SK-N-SH (cell line): ENCODE measurements around the gene TMEM231. TPM values are rescaled to one million over a fixed set of nuclear protein-coding genes. Genes with fewer than 3 reads are reported as not detected.

ENCODE experiments used
- CTCF ChIA-PET: fragments of 300-600, 350-600 bp; formaldehyde crosslinking; extraction: SDS; loops from one replicate; lab custom pipeline; 2021; lab: Yijun Ruan, JAX
- POLR2A ChIA-PET: fragments of 350-600 bp; sonication (Branson Sonifier 250); formaldehyde crosslinking; extraction: SDS; loops from one replicate; lab custom pipeline; 2020; ENCODE audit warnings: antibody characterized with exemption, inconsistent platforms; lab: Yijun Ruan, JAX
- DNase-seq: peaks from one replicate; pipeline ENCODE4 v3.0.0; 2012
- H2AFZ ChIP-seq: fragments of 200-600 bp; sonication (generic); 2 replicates; pipeline ENCODE4 v1.8.1; 2016; ENCODE audit warnings: antibody characterized with exemption, mild to moderate bottlenecking, low read depth
- H3F3A ChIP-seq: fragments of 200-600 bp; sonication (generic); replicated peaks from 2 replicates; pipeline ENCODE3; 2016; ENCODE audit warnings: antibody characterized with exemption, mild to moderate bottlenecking; ENCODE audit not compliant: insufficient read depth
- H3K27ac ChIP-seq, 2 experiments: fragments of 200-500 bp in 1 of 2; fragments of 200-600 bp in 1 of 2; sonication (Bioruptor generic) in 1 of 2; sonication (generic), shearing (Covaris generic) in 1 of 2; 2 replicates each; pipeline versions ENCODE4 v1.5.1 to v1.6.1; 2014 to 2016; ENCODE audit warnings: low read depth in 2 of 2, inconsistent platforms in 1 of 2, low read length in 1 of 2, mild to moderate bottlenecking in 1 of 2, mixed read lengths in 1 of 2
- H3K27me3 ChIP-seq: fragments of 200-600 bp; sonication (generic), shearing (Covaris generic); 2 replicates; pipeline ENCODE4 v1.6.1; 2016; ENCODE audit warnings: mixed run types; ENCODE audit not compliant: insufficient read depth
- H3K36me3 ChIP-seq, 2 experiments: fragments of 200-500 bp in 1 of 2; fragments of 200-600 bp in 1 of 2; sonication (Bioruptor generic) in 1 of 2; sonication (generic) in 1 of 2; replicated peaks in 1 of 2; 2 replicates each; pipeline versions ENCODE3 to v1.5.1; 2014 to 2016; ENCODE audit warnings: low read length in 1 of 2, mild to moderate bottlenecking in 1 of 2; ENCODE audit not compliant: insufficient read depth in 2 of 2, control insufficient read depth in 1 of 2
- H3K4me1 ChIP-seq, 2 experiments: fragments of 200-500 bp in 1 of 2; fragments of 200-600 bp in 1 of 2; sonication (Bioruptor generic) in 1 of 2; sonication (generic), shearing (Covaris generic) in 1 of 2; 2 replicates each; pipeline versions ENCODE4 v1.5.1 to v1.6.1; 2014 to 2016; ENCODE audit warnings: low read depth in 1 of 2, low read length in 1 of 2, mixed run types in 1 of 2; ENCODE audit not compliant: insufficient read depth in 2 of 2, control insufficient read depth in 1 of 2
- H3K4me2 ChIP-seq: fragments of 200-600 bp; sonication (generic), shearing (Covaris generic); 2 replicates; pipeline ENCODE4 v1.6.1; 2017; ENCODE audit warnings: mixed run types
- H3K4me3 ChIP-seq, 2 experiments: fragments of 200-500 bp in 1 of 2; fragments of 200-600 bp in 1 of 2; sonication (Bioruptor generic) in 1 of 2; sonication (generic), shearing (Covaris generic) in 1 of 2; 2 replicates each; pipeline versions ENCODE4 v1.5.1 to v1.8.1; 2014 to 2016; ENCODE audit warnings: low read depth in 2 of 2, inconsistent platforms in 1 of 2, low read length in 1 of 2, mild to moderate bottlenecking in 1 of 2, mixed read lengths in 1 of 2, moderate library complexity in 1 of 2
- H3K79me2 ChIP-seq: fragments of 200-600 bp; sonication (generic); 2 replicates; pipeline ENCODE4 v1.8.1; 2017; ENCODE audit warnings: mild to moderate bottlenecking; ENCODE audit not compliant: insufficient read depth
- H3K9ac ChIP-seq: fragments of 200-600 bp; sonication (generic); 2 replicates; pipeline ENCODE4 v1.6.1; 2017; ENCODE audit warnings: mixed run types
- H3K9me2 ChIP-seq: fragments of 200-600 bp; sonication (generic); 2 replicates; pipeline ENCODE4 v1.6.1; 2017; ENCODE audit warnings: mixed run types
- H3K9me3 ChIP-seq: fragments of 200-600 bp; sonication (generic); 2 replicates; pipeline ENCODE4 v1.6.1; 2017; ENCODE audit warnings: mixed run types, mild to moderate bottlenecking, moderate library complexity
- H4K20me1 ChIP-seq: fragments of 200-600 bp; sonication (generic); 2 replicates; pipeline ENCODE4 v1.6.1; 2017; ENCODE audit warnings: mild to moderate bottlenecking, mixed run types; ENCODE audit not compliant: insufficient read depth
- CHD2 ChIP-seq: fragments of 150-350 bp; IDR thresholded peaks from 2 replicates; pipeline ENCODE4 v1.6.1; 2018; ENCODE audit warnings: low read length; ENCODE audit not compliant: partially characterized antibody
- EP300 ChIP-seq, 2 experiments: IDR thresholded peaks; 2 replicates each; pipeline versions ENCODE4 v1.4.0 to v1.6.1; 2012; ENCODE audit warnings: borderline replicate concordance in 1 of 2, low read depth in 1 of 2, low read length in 1 of 2
- FOSL2 ChIP-seq: IDR thresholded peaks from 2 replicates; pipeline ENCODE4 v1.4.0; 2012; ENCODE audit warnings: low read depth, mild to moderate bottlenecking, moderate library complexity, borderline replicate concordance
- FOXM1 ChIP-seq: IDR thresholded peaks from 2 replicates; pipeline ENCODE4 v1.4.0; 2012; ENCODE audit warnings: low read depth, mild to moderate bottlenecking
- GABPA ChIP-seq: IDR thresholded peaks from 2 replicates; pipeline ENCODE4 v1.4.0; 2012; ENCODE audit warnings: low read depth, mild to moderate bottlenecking
- GATA2 ChIP-seq: sonication (generic); formaldehyde crosslinking; IDR thresholded peaks from 2 replicates; pipeline ENCODE4 v1.5.0; 2020; ENCODE audit warnings: mild to moderate bottlenecking, missing genetic modification reagents
- JUND ChIP-seq: IDR thresholded peaks from 2 replicates; pipeline ENCODE4 v1.4.0; 2012
- MEF2A ChIP-seq: IDR thresholded peaks from 2 replicates; pipeline ENCODE4 v1.4.0; 2012; ENCODE audit warnings: low read depth, borderline replicate concordance
- NFIC ChIP-seq: IDR thresholded peaks from 2 replicates; pipeline ENCODE4 v1.4.0; 2012; ENCODE audit warnings: borderline replicate concordance
- NRF1 ChIP-seq: IDR thresholded peaks from 2 replicates; pipeline ENCODE4 v1.6.1; 2012; ENCODE audit warnings: low read depth, mild to moderate bottlenecking, low read length
- POLR2AphosphoS5 ChIP-seq: IDR thresholded peaks from 2 replicates; pipeline ENCODE4 v1.6.1; 2012; ENCODE audit warnings: low read depth, low read length
- RAD21 ChIP-seq: IDR thresholded peaks from 2 replicates; pipeline ENCODE4 v1.6.1; 2012; ENCODE audit warnings: mild to moderate bottlenecking, low read length
- RCOR1 ChIP-seq: fragments of 150-350 bp; IDR thresholded peaks from 2 replicates; pipeline ENCODE4 v1.6.1; 2017; ENCODE audit warnings: antibody characterized with exemption, low read length
- RFX5 ChIP-seq: IDR thresholded peaks from 2 replicates; pipeline ENCODE4 v1.6.1; 2012; ENCODE audit warnings: mild to moderate bottlenecking, improper control_type of control experiment, low read length
- SMC3 ChIP-seq: IDR thresholded peaks from 2 replicates; pipeline ENCODE4 v1.6.1; 2012; ENCODE audit warnings: low read depth, low read length, improper control_type of control experiment
- TCF12 ChIP-seq: IDR thresholded peaks from 2 replicates; pipeline ENCODE4 v1.4.0; 2012
- YY1 ChIP-seq: IDR thresholded peaks from 2 replicates; pipeline ENCODE4 v1.4.0; 2012; ENCODE audit warnings: low read depth, mild to moderate bottlenecking
- WGBS: methylation state at CpG from one replicate; pipeline ENCODE4 v1.1.6; 2017; ENCODE audit warnings: low lambda C conversion rate; 5-methylcytosine and 5-hydroxymethylcytosine counted together
- polyA plus RNA-seq, 3 experiments: library from polyadenylated mRNA; depleted of rRNA; stranded (reverse); fragments of >200 nt; gene quantifications; 2 replicates each; pipeline ENCODE4 v1.2.3, GENCODE V29; 2012
- TF ChIP-seq, protein P1 (sequence below): IDR thresholded peaks from 2 replicates; pipeline ENCODE4 v1.4.0; 2012; ENCODE audit warnings: low read depth
- TF ChIP-seq, protein P2 (sequence below): IDR thresholded peaks from 2 replicates; pipeline ENCODE4 v1.6.1; 2012; ENCODE audit warnings: mild to moderate bottlenecking, low read depth, low read length, moderate library complexity
- TF ChIP-seq, protein P3 (sequence below): fragments of 200-600 bp; sonication (generic); IDR thresholded peaks from 2 replicates; pipeline ENCODE4 v1.6.1; 2017; ENCODE audit warnings: antibody characterized with exemption, mild to moderate bottlenecking, moderate library complexity
- TF ChIP-seq, protein P4 (sequence below): fragments of 150-350 bp; IDR thresholded peaks from 2 replicates; pipeline ENCODE4 v1.6.1; 2017; ENCODE audit warnings: antibody characterized with exemption, low read length, low read depth, borderline replicate concordance
- TF ChIP-seq, protein P5 (sequence below): IDR thresholded peaks from 2 replicates; pipeline ENCODE4; 2012
- TF ChIP-seq, protein P6 (sequence below): fragments of 150-350 bp; IDR thresholded peaks from 2 replicates; pipeline ENCODE4 v1.6.1; 2016; ENCODE audit warnings: mild to moderate bottlenecking, low read depth, low read length

The TMEM231 gene
- polyA plus RNA-seq, 1 of the 3 experiments (the other 2 are of a cell fraction): 18.1 TPM

DNA sequence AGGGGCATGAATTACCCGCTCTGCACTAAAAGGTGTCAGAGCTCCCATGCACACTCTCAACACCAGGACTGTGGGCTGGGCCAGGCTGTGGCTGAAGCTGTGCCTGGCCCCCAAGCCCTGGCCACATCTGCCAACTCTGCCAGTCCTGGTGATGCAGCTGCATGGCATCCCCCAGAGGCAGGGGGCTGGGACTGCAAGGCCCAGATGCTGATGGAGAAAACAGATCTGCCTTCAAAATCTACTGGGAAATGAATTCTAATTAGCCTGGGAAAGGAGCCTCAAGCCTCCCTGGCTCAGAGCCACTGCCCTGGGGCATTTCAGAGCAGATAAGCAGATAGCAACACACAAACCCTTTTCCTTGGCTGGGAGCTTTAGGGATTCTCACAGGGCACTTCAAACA lies 64.2 kb downstream of the TMEM231 start:
- POLR2A ChIA-PET: interaction anchor here (1.1 kb wide), 1 partner anchor 25 kb away, joined by 3 read pairs; no protein-coding TSS in a partner anchor
- no peaks in the 10 kb centered on the region for H3K36me3 ChIP-seq
- H3K9me2 ChIP-seq: no peaks in the 10 kb centered on the region
- no peaks in the 10 kb centered on the region for H3K9me3 ChIP-seq
- H3K79me2 ChIP-seq: no peaks in the 10 kb centered on the region
- no peaks in the 10 kb centered on the region for H4K20me1 ChIP-seq
- no peak overlapping the region for H3K9ac ChIP-seq
- peaks cover 0 to 7% of the 10 kb centered on the region in 2 experiments; a peak in 1 of 4 replicates for H3K4me1 ChIP-seq
- peak; percentile 92 for DNase-seq
- H2AFZ ChIP-seq: no peak overlapping the region
- WGBS: no CpG with 5 or more reads among the region's 1 CpG
- H3F3A ChIP-seq: no peaks in the 10 kb centered on the region
- H3K4me3 ChIP-seq: no peak overlapping the region
- no peak overlapping the region; the same call in 1 of the 2 replicates for H3K4me2 ChIP-seq
- peak in 1 of 2 experiments; percentile 62; a peak in 1 of 4 replicates for TF ChIP-seq EP300 (IDR thresholded peaks at IDR 0.05; ENCODE audit: borderline replicate concordance in 1 of 2, low read depth in 1 of 2, low read length in 1 of 2)
- TF ChIP-seq RCOR1: peak; percentile 60; the same call in 1 of the 2 replicates
- peak; percentile 21; the same call in 1 of the 2 replicates for TF ChIP-seq NFIC
- TF ChIP-seq, protein P1, sequence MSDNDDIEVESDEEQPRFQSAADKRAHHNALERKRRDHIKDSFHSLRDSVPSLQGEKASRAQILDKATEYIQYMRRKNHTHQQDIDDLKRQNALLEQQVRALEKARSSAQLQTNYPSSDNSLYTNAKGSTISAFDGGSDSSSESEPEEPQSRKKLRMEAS: no peak
- TF ChIP-seq, protein P2, sequence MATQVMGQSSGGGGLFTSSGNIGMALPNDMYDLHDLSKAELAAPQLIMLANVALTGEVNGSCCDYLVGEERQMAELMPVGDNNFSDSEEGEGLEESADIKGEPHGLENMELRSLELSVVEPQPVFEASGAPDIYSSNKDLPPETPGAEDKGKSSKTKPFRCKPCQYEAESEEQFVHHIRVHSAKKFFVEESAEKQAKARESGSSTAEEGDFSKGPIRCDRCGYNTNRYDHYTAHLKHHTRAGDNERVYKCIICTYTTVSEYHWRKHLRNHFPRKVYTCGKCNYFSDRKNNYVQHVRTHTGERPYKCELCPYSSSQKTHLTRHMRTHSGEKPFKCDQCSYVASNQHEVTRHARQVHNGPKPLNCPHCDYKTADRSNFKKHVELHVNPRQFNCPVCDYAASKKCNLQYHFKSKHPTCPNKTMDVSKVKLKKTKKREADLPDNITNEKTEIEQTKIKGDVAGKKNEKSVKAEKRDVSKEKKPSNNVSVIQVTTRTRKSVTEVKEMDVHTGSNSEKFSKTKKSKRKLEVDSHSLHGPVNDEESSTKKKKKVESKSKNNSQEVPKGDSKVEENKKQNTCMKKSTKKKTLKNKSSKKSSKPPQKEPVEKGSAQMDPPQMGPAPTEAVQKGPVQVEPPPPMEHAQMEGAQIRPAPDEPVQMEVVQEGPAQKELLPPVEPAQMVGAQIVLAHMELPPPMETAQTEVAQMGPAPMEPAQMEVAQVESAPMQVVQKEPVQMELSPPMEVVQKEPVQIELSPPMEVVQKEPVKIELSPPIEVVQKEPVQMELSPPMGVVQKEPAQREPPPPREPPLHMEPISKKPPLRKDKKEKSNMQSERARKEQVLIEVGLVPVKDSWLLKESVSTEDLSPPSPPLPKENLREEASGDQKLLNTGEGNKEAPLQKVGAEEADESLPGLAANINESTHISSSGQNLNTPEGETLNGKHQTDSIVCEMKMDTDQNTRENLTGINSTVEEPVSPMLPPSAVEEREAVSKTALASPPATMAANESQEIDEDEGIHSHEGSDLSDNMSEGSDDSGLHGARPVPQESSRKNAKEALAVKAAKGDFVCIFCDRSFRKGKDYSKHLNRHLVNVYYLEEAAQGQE: no peak
- TF ChIP-seq RAD21: peak; percentile 60
- TF ChIP-seq MEF2A: no peak
- TF ChIP-seq SMC3: no peak
- no peak for TF ChIP-seq YY1
- no peak for TF ChIP-seq CHD2
- TF ChIP-seq, protein P3, sequence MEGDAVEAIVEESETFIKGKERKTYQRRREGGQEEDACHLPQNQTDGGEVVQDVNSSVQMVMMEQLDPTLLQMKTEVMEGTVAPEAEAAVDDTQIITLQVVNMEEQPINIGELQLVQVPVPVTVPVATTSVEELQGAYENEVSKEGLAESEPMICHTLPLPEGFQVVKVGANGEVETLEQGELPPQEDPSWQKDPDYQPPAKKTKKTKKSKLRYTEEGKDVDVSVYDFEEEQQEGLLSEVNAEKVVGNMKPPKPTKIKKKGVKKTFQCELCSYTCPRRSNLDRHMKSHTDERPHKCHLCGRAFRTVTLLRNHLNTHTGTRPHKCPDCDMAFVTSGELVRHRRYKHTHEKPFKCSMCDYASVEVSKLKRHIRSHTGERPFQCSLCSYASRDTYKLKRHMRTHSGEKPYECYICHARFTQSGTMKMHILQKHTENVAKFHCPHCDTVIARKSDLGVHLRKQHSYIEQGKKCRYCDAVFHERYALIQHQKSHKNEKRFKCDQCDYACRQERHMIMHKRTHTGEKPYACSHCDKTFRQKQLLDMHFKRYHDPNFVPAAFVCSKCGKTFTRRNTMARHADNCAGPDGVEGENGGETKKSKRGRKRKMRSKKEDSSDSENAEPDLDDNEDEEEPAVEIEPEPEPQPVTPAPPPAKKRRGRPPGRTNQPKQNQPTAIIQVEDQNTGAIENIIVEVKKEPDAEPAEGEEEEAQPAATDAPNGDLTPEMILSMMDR: peak; percentile 37
- TF ChIP-seq, protein P4, sequence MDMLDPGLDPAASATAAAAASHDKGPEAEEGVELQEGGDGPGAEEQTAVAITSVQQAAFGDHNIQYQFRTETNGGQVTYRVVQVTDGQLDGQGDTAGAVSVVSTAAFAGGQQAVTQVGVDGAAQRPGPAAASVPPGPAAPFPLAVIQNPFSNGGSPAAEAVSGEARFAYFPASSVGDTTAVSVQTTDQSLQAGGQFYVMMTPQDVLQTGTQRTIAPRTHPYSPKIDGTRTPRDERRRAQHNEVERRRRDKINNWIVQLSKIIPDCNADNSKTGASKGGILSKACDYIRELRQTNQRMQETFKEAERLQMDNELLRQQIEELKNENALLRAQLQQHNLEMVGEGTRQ: no peak
- TF ChIP-seq TCF12: peak; percentile 37
- TF ChIP-seq FOXM1: no peak
- peak; percentile 83 for TF ChIP-seq GATA2
- no peak for TF ChIP-seq JUND
- TF ChIP-seq, protein P5, sequence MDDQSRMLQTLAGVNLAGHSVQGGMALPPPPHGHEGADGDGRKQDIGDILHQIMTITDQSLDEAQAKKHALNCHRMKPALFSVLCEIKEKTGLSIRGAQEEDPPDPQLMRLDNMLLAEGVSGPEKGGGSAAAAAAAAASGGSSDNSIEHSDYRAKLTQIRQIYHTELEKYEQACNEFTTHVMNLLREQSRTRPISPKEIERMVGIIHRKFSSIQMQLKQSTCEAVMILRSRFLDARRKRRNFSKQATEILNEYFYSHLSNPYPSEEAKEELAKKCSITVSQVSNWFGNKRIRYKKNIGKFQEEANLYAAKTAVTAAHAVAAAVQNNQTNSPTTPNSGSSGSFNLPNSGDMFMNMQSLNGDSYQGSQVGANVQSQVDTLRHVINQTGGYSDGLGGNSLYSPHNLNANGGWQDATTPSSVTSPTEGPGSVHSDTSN: no peak
- TF ChIP-seq NRF1: no peak
- TF ChIP-seq, protein P6, sequence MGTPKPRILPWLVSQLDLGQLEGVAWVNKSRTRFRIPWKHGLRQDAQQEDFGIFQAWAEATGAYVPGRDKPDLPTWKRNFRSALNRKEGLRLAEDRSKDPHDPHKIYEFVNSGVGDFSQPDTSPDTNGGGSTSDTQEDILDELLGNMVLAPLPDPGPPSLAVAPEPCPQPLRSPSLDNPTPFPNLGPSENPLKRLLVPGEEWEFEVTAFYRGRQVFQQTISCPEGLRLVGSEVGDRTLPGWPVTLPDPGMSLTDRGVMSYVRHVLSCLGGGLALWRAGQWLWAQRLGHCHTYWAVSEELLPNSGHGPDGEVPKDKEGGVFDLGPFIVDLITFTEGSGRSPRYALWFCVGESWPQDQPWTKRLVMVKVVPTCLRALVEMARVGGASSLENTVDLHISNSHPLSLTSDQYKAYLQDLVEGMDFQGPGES: no peak
- no peak for TF ChIP-seq GABPA
- no peak for TF ChIP-seq FOSL2
- TF ChIP-seq RFX5: no peak
- no peak for TF ChIP-seq POLR2AphosphoS5
- no peak overlapping the region; a peak in 1 of 4 replicates for H3K27ac ChIP-seq
- H3K27me3 ChIP-seq: no peaks in the 10 kb centered on the region
- CTCF ChIA-PET: interaction anchor here (0.7 to 4.1 kb wide), 10 partner anchors 9 to 292 kb away, joined by 3 to 22 read pairs (median 4); partner anchors contain the start of gene TMEM170A
